Osteoblast (primary cell): ENCODE results near the gene C1R. TPM values are rescaled to one million over a fixed set of nuclear protein-coding genes. Genes with fewer than 3 reads are reported as not detected.
"Not testable (repeated sequence)": the region's sequence is repeated elsewhere in the genome, so short reads cannot be mapped to it uniquely, and the experiment has no call there.

Experiments
- DNase-seq: peaks from one replicate; pipeline ENCODE4 v3.0.0; 2011; ENCODE audit warnings: low spot score, mixed read lengths; ENCODE audit not compliant: insufficient read length; ENCODE audit errors: missing footprints
- H2AFZ ChIP-seq: 2 replicates; pipeline ENCODE4 v1.6.0; 2011; ENCODE audit warnings: mild to moderate bottlenecking, low read length
- H3K27ac ChIP-seq: 2 replicates; pipeline ENCODE4 v1.5.1; 2011; ENCODE audit warnings: mild to moderate bottlenecking, low read depth, low read length, moderate library complexity
- H3K27me3 ChIP-seq: 2 replicates; pipeline ENCODE4 v1.6.0; 2012; ENCODE audit warnings: mild to moderate bottlenecking, control low read depth, inconsistent platforms, low read length, moderate library complexity; ENCODE audit not compliant: insufficient read depth
- H3K36me3 ChIP-seq: 2 replicates; pipeline ENCODE4 v1.5.1; 2011; ENCODE audit warnings: mild to moderate bottlenecking, low read length, control low read depth, moderate library complexity; ENCODE audit not compliant: insufficient read depth
- H3K4me1 ChIP-seq: 2 replicates; pipeline ENCODE4 v1.5.1; 2011; ENCODE audit warnings: mild to moderate bottlenecking, low read length, control low read depth, moderate library complexity; ENCODE audit not compliant: insufficient read depth
- H3K4me2 ChIP-seq: 2 replicates; pipeline ENCODE4 v1.6.0; 2011; ENCODE audit warnings: mild to moderate bottlenecking, low read length; ENCODE audit not compliant: insufficient read depth
- H3K4me3 ChIP-seq: fragments of 200-600 bp; sonication (generic); 3 replicates; pipeline ENCODE4 v1.5.1; 2012; ENCODE audit warnings: mild to moderate bottlenecking, low read length, inconsistent platforms; ENCODE audit not compliant: insufficient read depth
- H3K79me2 ChIP-seq: 2 replicates; pipeline ENCODE4 v1.6.0; 2012; ENCODE audit warnings: mild to moderate bottlenecking, low read length, control low read depth, inconsistent platforms; ENCODE audit not compliant: insufficient read depth
- H3K9me3 ChIP-seq: 2 replicates; pipeline ENCODE4 v1.5.1; 2011; ENCODE audit warnings: low read depth, low read length, control low read depth
- H4K20me1 ChIP-seq: 2 replicates; pipeline ENCODE4 v1.6.0; 2012; ENCODE audit warnings: mild to moderate bottlenecking, low read length, control low read depth; ENCODE audit not compliant: insufficient read depth
- CTCF ChIP-seq: IDR thresholded peaks from 2 replicates; pipeline ENCODE4 v1.5.1; 2011; ENCODE audit warnings: mild to moderate bottlenecking, low read depth, low read length, moderate library complexity; ENCODE audit errors: extremely low read depth
- total RNA-seq: library from RNA; depleted of rRNA; stranded (reverse); fragments of >200 nt; gene quantifications from 2 replicates; pipeline ENCODE4 v1.2.3, GENCODE V29; 2012

The C1R gene
- total RNA-seq, 1 donor, result 330 TPM

DNA sequence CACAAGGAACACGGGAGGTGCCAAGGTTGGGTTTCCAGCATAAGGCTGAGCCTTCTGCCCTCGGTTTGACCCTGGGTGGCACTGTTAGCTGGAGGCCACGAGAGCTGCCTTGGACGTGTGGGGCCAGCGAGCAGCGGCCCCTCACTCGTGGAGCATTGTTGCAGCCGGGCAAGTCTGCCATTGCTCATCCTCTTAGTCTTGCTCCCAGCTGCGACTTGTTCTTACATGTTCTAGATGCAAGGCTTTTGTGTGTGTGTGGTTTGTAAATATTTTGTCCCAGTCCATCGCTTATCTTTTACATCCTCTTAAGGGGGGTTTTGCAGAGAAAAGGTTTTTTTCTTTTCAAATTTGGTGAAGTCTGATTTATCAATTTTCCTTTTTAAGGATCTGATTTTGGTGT is 52.8 kb downstream of the C1R start:
- no peak for TF ChIP-seq CTCF
- Histone ChIP-seq H3K27me3 (peaks cover 3% of the 10 kb centered on the region), H3K9me3 (no peaks in the 10 kb centered on the region), H3K4me3 (no peak overlapping the region), H2AFZ (no peak overlapping the region), H4K20me1 (no peaks in the 10 kb centered on the region), H3K4me1 (no peaks in the 10 kb centered on the region), H3K27ac (no peak overlapping the region), H3K79me2 (no peaks in the 10 kb centered on the region), H3K36me3 (no peaks in the 10 kb centered on the region), H3K4me2 (no peak overlapping the region)
- no peak for DNase-seq

DNA sequence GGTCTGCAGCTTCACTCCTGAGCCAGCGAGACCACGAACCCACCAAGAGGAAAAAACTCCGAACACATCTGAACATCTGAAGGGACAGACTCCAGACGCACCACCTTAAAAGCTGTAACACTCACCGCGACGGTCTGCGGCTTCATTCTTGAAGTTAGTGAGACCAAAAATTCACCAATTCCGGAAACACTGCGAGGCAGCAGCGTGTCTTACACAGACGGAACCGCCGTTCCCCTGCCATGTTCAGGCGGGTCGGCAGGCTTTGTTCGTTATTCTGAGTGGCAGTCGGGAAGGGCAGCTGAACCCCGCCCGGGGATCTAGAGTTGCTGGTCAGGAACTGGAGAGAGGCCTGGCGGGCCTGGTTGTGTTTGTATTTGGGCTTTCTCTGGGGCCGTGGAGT is 53.7 kb downstream of the C1R start:
- H3K4me3 ChIP-seq, result no peak overlapping the region
- no peak for DNase-seq
- H3K9me3 ChIP-seq, result no peaks in the 10 kb centered on the region
- no peak overlapping the region for H3K27ac ChIP-seq
- no peaks in the 10 kb centered on the region for H3K4me1 ChIP-seq
- H3K79me2 ChIP-seq, result no peaks in the 10 kb centered on the region
- no peaks in the 10 kb centered on the region for H3K36me3 ChIP-seq
- H3K27me3 ChIP-seq, result peaks cover 3% of the 10 kb centered on the region
- H2AFZ ChIP-seq, result no peak overlapping the region
- no peak for TF ChIP-seq CTCF
- no peak overlapping the region for H3K4me2 ChIP-seq
- H4K20me1 ChIP-seq, result no peaks in the 10 kb centered on the region

- not testable (repeated sequence) for H3K4me3 ChIP-seq, H3K36me3 ChIP-seq, H4K20me1 ChIP-seq, H3K4me2 ChIP-seq, H3K27me3 ChIP-seq, H3K79me2 ChIP-seq, DNase-seq, H3K4me1 ChIP-seq, H2AFZ ChIP-seq, H3K9me3 ChIP-seq, H3K27ac ChIP-seq
Observed at GRCh38 chr12:7037411-7037810, 54.8 kb downstream of the C1R start.

DNA sequence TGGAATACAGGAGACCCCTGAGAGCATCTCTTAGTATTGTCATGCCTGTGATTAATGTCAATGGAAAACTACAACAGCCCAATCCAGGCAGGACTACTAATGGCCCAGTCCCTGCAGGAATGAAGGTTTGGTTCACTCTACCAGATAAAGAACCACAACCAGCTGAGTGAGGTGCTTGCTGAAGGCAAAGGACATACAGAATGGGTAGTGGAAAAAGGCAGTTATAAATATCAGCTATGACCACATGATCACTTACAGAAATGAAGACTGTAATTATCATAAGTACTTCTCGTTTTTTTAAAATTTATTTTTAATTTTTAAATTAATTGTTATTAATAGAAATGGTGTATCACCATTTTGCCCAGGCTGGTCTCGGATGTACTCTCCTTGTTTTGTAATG is 56.8 kb downstream of the C1R start:
- H4K20me1 ChIP-seq, result no peaks in the 10 kb centered on the region
- no peak for TF ChIP-seq CTCF
- no peaks in the 10 kb centered on the region for H3K36me3 ChIP-seq
- no peak overlapping the region for H3K27ac ChIP-seq
- H3K9me3 ChIP-seq, result no peaks in the 10 kb centered on the region
- no peak overlapping the region for H3K4me2 ChIP-seq
- no peak overlapping the region for H3K4me3 ChIP-seq
- H2AFZ ChIP-seq, result no peak overlapping the region
- peaks cover 3% of the 10 kb centered on the region for H3K27me3 ChIP-seq
- H3K79me2 ChIP-seq, result no peaks in the 10 kb centered on the region
- no peak for DNase-seq
- H3K4me1 ChIP-seq, result no peaks in the 10 kb centered on the region

DNA sequence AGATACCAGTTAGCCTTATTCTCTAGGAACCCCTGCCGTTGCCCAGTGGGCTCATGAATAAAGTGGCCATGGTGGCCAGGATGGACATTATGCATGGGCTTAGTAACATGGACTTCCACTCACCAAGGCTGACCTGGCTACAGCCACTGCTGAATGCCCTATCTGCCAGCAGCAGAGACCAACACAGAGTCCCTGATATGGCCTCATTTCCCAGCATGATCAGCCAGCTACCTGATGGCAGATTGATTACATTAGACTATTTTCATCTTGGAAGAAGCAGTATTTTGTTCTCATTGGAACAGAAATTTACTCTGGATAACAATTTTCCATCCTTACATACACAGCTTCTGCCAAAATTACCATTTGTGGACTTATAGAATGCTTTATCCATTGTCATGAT is 57.8 kb downstream of the C1R start:
- H3K27ac ChIP-seq, result no peak overlapping the region

More for the DNA sequence above, 57.8 kb downstream of the C1R start:
- H3K4me2 ChIP-seq, result no peak overlapping the region
- peaks cover 3% of the 10 kb centered on the region for H3K27me3 ChIP-seq
- H3K36me3 ChIP-seq, result no peaks in the 10 kb centered on the region
- no peak overlapping the region for H3K4me3 ChIP-seq
- no peak for DNase-seq
- no peaks in the 10 kb centered on the region for H3K4me1 ChIP-seq
- no peak for TF ChIP-seq CTCF
- H3K79me2 ChIP-seq, result no peaks in the 10 kb centered on the region
- H2AFZ ChIP-seq, result no peak overlapping the region
- H3K9me3 ChIP-seq, result no peaks in the 10 kb centered on the region
- H4K20me1 ChIP-seq, result no peaks in the 10 kb centered on the region
